ENCODE data around the gene CTSF.
A peak's percentile ranks its signal among the peaks of the same experiment; 100 is the strongest.
"Not testable (repeated sequence)": the region's sequence is repeated elsewhere in the genome, so short reads cannot be mapped to it uniquely, and the experiment has no call there.

CTSF gene

DNA sequence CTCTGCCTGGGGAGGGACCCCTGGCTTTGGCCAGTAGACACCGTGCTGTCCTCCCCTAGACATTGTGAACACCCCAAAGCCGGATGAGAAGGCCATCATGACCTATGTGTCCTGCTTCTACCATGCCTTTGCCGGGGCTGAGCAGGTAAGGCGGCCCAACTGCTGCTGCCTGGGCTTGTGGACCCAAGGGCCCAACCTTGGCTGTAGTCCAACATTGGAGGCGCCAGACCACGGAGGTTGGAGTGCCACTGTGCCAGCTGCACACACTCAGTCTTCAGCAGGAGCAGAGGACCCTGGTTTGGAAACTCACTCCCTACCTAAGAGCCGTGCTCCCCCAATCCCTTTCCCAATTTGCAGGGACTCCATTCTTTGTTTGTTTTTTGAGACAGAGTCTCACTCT lies 12.3 kb downstream of the CTSF start:
- DNase-seq, result no peak

DNA sequence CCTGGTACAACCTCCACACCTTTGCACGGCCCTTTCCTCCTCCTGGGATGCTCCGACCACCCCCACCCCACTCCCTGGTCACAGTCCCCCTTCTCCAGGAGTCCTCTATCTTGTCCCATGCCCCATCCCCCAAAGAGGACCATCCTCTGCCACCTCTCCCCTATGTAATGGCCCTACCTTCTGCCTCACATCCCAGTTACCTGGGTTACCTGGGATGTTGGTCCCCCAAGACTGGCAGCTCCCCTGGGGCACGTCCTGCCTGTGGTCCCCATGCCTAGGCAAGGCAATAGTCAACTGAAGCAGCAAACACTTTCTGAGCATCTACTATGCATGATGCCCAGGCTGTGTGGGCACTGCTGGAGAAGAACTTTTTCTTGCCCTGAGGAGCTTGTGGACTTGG lies 13.0 kb downstream of the CTSF start:
- DNase-seq, result no peak

DNA sequence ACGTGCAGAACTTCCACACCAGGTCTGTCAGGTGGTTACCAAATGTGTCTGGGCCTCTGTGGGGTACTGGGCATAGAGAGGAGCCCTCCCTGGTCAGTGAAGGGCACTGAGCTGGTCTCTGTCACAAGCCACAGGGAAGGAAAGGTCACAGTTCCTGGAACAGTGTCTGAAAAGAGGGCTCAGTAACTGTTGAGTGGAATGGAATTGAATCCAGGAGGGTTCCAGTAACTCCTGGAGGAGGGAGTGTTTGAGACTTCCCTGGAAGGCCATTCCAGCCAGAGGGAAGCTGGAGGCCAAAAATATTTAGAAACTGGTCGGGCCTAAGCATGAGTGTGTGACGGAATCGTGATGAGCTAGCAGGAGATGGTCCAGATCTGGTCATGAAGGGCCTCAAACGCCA lies 13.8 kb downstream of the CTSF start:
- DNase-seq, result no peak

DNA sequence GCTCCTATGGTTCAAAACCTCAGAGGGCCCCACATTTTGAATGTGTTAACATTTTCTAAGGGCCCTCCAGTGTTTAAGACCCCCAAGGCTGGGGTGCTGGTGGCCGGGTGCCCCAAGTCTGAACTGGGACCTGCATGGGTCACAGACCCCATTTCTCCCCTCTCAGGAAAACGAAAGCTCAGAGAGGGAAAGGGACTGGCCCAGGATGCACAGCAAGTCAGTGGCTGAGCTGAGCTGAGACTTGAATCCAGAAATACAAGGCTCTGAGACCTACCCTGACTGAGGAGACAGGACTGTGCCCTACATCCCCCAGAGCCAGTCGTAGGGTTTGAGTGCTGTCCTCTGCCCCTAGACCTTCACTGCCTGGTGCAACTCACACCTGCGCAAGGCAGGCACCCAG lies 17.5 kb downstream of the CTSF start:
- DNase-seq, result no peak

DNA sequence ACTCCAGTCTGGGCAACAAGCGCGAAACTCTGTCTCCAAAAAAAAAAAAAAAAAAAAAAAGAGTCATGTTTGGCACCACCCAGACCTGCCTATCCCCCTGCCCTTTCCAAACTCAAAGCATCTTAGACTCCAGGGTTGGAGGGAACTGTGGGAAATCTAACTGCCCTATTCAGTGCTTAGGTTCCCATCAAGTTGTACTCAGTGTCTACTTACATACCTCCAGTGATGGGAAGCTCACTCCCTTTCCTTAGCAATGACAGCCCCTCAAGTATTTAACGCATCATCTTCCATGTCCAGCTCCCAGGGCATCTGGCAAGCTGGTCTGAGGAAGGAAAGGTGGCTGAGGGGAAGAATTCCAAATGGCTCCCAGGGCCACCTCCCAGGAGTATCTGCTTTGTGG lies 18.7 kb downstream of the CTSF start:
- no peak for DNase-seq

DNA sequence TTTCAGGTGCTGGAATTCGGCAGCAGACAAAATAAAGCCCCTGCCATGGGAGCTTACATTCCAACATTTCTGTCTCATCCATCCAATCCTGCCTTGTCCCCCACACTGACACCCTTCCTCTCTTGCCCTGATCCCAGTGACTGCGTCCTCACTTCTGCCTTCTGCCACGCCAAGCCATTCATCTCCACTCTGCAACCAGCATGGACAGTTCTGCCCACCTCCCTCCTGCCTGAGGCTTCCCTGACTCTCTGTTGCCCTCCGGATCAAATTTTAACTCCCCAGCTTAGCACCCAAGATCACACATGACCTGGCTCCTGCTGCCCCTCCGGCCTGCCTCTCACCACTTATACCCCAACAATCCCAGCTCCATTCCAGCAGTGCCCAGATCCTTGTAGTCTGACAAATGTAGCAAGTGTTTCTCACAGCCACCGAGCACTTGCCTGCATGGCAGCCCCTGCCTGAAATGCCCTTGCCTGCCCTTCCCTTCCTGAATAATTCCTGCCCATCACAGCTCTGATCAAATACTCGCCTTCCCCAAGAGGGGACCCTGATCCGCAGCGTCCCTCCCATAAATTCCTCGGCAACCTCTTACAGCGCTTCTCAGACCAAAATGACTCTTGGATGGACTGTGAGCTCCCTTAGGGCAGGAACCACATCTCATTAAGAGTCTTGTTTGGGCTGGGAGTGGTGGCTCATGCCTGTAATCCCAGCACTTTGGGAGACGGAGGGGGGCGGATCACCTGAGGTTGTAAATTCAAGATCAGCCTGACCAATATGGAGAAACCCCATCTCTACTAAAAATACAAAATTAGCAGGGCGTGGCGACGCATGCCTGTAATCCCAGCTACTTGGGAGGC lies 19.4 kb downstream of the CTSF start:
- no peak for DNase-seq

DNA sequence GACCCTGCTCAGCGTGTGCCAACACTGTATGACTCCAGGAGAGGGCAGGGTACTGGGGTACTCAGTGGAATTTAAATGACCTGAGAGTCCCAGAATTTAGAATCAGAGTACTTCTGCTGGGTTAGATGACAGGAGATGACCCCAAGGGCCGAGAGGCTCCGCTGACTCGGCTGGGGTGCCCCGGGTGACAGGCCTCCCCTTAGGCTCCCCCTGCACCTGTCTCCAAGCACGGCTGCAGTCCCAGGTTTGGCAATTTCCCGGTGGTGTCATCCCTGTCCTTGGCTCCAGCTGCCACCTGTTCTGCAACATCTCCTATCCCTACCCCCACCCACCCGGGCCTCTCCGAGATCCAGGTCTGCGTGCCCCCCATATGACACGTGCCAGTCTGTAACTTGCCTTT lies 20.4 kb downstream of the CTSF start:
- DNase-seq, result no peak

DNA sequence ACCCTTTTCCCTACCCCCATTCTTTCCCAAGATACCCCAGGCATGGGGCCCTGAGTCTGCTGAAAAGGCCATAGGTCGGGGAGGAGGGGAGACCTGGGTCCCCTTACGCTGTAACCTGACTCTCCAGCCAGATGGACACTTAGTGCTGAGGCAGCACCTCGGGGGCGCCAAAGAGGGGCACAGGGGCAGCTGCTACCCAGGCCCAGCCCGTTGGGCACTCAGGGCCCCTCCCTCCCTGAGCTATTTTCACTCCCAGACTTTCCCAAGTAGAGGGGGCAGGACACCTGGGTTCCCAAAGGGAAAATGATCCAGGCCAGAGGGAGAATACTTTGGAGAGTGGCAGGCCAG lies 20.8 kb downstream of the CTSF start:
- no peak for DNase-seq

DNA sequence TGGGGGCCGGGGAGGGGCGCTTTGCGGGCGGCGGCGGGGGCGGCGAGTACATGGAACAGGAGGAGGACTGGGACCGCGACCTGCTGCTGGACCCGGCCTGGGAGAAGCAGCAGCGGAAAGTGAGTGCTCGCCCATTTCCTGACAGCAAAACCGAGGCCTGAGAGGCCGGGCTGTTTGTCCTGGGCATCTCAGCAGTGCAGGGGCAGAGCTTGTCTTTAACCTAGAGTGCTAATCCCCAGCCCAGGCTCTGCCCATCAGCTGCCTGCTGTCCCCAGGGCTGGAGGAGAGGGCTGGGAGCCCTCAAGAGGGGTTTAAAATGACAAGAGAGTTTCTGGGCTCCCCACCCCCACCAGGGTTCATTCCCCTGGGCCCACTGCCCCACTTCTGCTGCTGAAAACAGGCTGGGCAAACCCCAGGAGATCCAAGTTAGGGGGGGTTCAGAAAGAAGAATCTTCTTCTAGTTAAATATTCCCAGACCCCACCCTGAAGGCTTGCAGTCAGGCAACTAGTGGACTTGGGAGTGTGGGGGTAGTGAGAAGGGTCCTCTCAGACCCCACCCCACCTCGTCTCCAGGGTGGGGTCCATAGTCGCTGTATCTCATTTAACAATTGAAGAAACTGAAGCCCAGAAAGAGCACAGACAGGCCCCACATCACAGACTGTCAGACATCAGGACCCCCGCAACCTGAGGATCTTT lies 21.3 kb downstream of the CTSF start:
- DNase-seq, result no peak

DNA sequence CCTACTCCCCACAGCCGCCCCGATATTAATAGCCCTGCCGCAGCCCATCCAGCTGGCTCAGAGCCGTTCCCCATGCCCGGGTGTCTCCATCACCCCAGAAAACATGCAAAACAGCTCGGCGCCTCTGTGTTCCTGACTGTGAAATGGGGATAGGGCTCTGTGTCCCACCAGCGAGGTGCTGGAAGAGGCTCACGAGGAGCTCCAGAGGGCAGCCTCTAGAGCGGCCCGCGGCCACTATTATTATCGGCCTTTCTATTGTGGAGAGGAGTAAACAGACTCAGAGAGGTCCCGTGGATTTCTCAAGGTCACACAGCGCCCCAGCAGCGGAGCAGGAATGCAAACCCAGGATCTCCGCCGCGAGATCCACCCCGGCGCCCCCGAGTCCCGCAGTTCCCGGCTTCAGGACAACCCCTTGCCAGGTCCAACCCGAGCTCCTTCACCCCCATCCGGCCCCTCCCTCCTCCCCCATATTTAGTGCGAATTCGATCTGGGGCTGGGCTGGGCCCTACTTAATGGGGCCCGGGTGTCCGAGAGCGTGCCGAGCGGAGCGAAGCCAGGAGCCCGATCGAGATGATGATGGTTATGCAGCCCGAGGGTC lies 21.9 kb downstream of the CTSF start, which contains the start of gene ACTN3:
Gene ACTN3 (plus strand): TSS at position 536 of the 598 bp plus-strand sequence. CDS start 35 bp downstream, at position 571.
- peak; percentile 15 for DNase-seq

DNA sequence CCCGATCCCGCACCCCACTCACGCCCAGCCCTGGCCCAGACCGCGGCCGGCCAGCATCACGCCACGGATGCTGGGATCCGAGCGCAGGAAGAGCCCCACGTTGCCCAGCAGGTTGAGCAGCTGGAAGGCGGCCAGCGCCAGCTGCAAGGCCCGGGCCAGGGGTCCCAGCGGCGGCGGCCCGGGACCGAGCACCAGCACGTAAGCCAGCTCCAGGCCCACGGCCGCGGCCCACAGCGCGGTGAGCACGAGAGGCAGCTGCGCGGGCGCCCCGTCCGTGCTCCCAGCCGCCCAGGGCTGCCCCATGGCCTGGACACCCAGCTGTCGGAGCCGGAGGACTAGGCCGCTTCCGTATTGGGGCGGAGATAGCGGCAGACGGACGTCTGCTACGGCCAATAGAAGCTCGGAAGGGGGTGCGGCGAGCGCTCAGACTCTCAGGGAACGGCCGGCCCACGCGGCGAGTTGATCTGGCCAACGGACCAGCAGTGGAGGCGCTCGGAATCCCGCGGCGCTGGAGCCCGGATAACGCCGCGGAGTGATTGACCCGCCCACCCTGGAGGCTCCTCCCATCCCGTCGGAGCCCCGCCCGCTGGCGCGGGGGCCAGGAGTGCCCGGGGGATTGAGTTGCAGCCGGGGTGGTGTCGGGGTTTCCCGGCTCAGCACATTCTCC lies 22.6 kb downstream of the CTSF start, which contains the start of gene ZDHHC24:
Gene ZDHHC24 (minus strand): TSS at position 348 of the 667 bp plus-strand sequence. CDS start 45 bp downstream, at position 303.
- DNase-seq, result peak; percentile 84

DNA sequence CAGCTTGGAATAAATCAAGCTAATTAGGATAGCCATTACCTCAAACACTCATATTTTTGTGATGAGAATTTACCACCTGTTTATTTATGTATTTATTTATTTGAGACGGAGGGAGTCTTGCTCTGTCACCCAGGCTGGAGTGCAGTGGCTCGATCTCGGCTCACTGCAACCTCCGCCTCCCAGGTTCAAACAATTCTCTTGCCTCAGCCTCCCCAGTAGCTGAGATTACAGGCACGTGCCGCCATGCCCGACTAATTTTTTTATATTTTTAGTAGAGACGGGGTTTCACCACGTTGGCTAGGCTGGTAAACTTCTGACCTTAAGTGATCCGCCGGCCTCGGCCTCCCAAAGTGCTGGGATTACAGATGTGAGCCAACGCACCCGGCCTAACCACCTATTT lies 23.5 kb downstream of the CTSF start:
- not testable (repeated sequence) for DNase-seq

DNA sequence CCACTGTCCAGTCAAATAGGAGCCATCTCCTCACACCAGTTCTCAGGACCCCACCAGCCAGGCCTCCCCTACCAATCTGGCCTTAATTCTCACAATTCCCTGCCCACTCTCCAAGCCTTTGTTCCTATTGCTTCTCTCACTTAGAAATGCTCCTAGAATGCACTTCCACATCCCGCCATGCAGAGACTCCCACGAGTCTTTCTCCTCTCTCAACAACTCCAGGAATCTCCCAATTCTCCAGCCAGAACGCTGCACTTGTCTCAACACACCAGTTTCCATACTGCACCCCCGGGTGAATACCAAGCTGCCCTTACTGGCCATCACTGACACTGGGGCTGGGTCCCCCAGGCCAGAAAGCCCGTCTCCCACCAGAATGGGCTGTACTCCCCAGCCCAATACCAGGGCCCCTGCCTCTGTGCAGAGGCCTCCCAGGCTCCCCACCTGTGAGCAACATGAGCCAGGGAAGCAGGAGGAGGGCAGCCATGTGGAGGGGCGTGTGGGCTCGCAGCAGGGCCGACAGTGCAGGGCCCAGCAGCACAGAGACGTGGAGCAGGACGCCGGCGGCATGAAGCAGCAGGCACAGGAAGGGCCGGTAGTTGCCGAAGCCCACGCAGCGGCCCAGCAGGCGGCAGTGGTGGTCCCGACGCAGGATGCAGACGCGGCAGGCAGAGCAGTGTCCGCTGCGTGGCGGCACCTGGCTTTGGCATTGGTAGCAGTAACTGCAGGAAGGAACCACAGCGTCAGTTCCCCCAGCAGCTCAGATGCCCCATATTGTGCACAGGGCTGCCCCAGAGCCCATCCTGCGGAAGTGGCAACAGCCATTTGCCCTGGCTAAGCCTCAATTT lies 24.9 kb downstream of the CTSF start:
- DNase-seq, result peak; percentile 45

DNA sequence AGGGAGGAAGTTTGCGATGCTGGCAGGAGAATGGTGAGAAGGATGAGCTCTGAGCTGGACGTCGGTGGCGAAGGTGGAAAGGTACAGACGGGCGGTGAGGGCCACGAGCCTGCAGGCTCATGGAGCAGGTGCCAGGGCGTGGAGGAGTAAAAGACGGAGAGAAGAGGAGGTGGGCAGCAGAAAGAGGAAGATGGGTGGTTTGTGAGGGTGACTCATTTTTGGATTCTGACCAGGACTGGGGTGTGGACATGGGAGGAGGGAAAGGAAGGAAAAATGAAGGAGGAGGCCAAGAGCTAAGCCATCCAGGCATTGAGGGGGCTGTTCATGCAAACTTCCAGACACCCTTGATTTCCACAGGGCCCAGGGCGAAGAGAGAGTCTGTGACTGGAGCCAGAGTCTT lies 26.0 kb downstream of the CTSF start:
- DNase-seq, result no peak

DNA sequence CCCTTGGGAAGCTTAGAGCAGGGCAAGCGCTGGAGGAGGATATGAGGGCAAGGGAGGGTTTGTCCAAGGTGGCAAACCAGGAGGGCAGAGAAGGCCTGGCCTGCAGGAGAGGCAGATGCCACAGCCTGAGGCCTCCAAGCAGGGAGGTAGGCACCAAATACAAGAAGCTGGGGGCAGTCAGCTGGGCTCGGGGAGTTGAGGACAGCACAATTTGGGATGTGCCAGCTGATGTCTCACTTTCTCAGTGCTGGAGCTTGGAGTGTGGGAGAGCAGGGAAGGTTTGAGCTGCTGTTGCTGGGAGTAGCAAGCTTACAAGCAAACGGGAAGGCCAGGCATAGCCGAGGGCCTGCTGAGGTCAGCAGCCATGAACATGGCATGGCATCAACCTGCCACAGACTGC lies 26.5 kb downstream of the CTSF start:
- no peak for DNase-seq

DNA sequence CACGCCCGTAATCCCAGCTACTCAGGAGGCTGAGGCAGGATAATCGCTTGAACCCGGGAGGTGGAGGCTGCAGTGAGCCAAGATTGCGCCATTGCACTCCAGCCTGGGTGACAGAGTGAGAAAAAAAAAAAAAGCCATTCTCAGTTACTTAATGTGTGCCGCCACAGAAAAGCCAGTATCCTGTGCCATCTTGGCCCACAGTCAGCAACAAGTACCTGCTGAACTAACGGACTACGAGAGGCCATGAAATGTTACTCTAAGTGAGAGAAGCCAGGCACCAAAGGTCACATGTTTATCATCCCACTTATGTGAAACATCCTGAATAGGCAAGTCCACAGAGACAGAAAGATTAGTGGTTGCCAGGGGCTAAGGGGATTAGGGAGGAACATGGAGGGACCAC lies 27.8 kb downstream of the CTSF start:
- DNase-seq, result not testable (repeated sequence)

DNA sequence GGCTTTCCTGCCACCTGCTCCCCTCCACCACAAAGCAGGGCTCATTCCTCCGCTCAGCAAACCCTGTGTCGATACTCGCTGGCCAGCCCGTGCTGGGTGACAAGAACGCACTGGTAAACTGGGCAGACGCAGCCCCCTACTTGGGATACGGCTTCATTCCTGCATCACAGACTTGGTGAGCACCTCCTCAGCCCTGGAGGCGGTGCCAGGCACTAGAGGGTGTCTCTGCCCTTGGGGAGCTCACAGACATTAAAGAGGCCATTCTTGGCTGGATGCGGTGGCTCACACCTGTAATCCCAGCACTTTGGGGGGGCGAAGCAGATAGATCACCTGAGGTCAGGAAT lies 28.6 kb downstream of the CTSF start:
- DNase-seq, result no peak

DNA sequence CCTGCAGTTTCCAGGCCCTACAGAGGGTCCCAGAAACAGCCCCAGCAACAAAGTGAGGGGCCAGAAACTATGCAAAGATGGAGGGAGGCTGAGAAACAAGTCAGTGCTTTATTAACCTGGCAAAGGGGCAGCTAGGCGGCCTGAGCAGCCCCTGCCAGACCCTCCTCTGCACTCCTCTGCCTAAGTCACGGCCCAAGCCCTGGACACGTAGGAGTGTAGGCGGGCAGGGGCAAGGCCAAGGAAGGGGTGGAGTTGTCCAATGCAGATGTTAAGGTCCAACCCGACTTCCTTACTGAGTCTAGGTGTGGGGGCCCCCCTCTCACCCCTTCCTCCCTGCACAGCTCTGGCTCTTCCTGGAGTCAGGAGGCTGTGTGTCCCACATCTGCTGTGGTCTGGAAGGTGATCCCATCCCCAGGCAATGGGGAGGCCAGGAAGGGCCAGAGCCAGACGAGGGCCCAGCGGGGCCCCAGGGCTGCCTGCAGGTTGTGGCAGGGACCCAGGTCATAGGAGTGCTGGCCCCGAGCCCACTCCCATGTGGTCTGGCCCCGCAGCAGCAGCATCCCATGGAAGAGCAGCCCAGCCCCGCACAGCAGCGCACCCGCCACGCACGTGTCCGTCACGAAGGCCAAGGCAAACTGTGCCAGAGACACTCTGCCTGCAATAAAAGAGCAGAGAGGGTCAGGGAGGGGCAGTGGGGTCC lies 29.1 kb downstream of the CTSF start:
- no peak for DNase-seq

DNA sequence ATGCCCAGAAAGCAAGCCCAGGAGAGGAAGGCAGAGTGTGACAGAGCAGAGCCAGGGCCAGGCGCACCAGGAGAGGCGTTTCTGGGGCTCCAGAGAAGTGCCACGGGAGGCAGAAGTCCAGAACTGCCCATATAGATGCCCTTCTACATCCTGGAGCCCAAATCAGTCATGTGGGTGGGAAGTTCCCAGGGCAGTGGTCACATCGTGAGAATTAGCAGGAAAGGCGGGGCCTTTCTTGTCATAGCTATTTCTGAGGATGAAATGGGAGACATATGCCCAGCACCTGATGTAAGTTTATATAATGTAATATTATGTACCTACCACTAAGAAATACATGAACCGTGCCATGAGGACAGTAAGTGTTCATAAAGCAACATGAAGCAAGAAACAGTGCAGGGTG lies 35.6 kb downstream of the CTSF start:
- DNase-seq, result no peak

DNA sequence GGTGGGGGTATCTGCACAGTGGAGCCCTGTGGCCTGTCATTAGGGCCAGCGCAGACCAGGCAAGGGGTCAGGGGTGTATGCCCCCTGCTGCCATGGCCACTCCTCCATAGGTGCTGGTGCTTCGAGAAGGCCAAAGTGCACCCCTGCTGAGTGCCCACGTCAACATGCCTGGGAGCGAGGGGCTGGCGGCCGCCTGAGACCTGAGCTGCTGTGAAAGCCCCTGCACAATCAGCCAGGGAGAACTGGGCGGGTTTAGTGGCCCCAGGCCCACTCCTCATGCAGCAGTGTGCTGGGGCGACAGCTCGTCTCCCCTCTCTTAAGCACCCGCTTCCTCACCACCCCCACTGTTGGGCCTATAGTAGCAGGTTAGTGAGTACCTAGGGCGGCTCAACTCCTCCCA lies 36.6 kb downstream of the CTSF start:
- no peak for DNase-seq

DNA sequence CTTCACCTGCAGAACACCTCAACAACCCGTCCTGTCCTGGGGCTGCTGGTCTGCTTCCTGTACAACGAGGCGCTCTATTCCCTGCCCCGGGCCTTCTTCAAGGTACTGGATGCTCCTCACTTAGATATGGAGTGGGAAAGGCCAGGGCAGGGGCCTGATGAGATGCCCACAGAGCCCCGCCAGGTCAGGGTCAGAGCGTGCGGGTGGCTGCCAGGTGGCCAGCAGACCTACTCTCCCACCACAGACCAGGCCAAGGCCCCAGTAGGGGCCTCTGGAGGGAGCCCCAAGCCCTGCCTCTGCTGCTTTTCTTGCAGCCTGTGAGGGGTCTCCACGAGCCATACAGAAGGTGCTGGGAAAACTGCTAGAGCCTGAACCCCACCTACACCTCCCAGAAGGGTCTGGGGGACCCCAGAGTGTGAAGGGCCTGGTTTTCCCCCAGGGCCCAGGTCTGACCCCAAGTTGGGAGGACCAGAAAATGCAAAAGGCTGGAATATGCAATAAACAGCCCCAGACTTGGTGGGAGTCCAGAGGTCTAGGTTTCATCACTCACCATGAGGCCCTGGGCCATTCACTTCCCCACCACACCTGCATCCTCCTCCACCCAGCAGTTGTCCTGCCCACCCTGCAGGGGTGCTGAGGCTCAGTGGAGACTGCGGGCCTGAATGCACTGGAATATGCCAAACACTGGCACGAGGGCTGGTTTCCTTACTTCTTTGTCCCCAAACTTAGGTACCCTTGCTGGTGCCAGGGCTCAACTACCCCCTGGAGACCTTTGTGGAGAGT lies 37.3 kb downstream of the CTSF start:
- no peak for DNase-seq

Measured in stimulated activated CD4-positive, alpha-beta T cell treated with anti-CD3 and anti-CD28 coated beads, Interleukin-4, amount 100 ng/mL, for 1 hour (primary cell).